ENCODE measurements around the gene POP5. TPM values are rescaled to one million over a fixed set of nuclear protein-coding genes. Genes with fewer than 3 reads are reported as not detected.

Gene POP5
- total RNA-seq, result 10 to 100 TPM; 35.4 to 43.8 (median 42.4) TPM

- intact Hi-C loops (cut with DNase I; ENCODE audit: low total_unique reads), result no loop called here
- peak within 1 kb of the TSS; percentile 62 to 71 for H3K27ac ChIP-seq
- no peaks in the 10 kb centered on the region for H3K9me3 ChIP-seq
- H3K36me3 ChIP-seq, result peaks cover 4% of the 10 kb centered on the region
- H3K4me3 ChIP-seq, result peak within 1 kb of the TSS; percentile 71 to 92 (median 81)
- TF ChIP-seq POLR2AphosphoS5 (IDR thresholded peaks at IDR 0.05) (peak; percentile 53 to 86 (median 81)), POLR2A (IDR thresholded peaks at IDR 0.05) (no peak)
- H3K4me1 ChIP-seq, result peaks cover 0 to 5% of the 10 kb centered on the region in 2 donors
- peak; percentile 94 to 97 for DNase-seq (ENCODE audit: low spot score in 2 of 2)
- H3K27me3 ChIP-seq, result no peaks in the 10 kb centered on the region
These were observed at the start of gene POP5 for GRCh38 chr12:120580787-120581723. POP5 (minus strand) TSS chr12:120581402; CDS start chr12:120581362, 40 bp downstream.

GRCh38 chr12:120630104-120630892 lies 49.1 kb upstream of the POP5 start:
- no peaks in the 10 kb centered on the region for H3K4me1 ChIP-seq
- intact Hi-C loops (cut with DNase I; ENCODE audit: low total_unique reads), result no loop called here
- TF ChIP-seq CTCF (IDR thresholded peaks at IDR 0.05) (no peak), POLR2AphosphoS5 (IDR thresholded peaks at IDR 0.05) (no peak), POLR2A (IDR thresholded peaks at IDR 0.05) (no peak)
- H3K27me3 ChIP-seq, result no peaks in the 10 kb centered on the region
- no peaks in the 10 kb centered on the region for H3K36me3 ChIP-seq
- H3K27ac ChIP-seq, result no peak overlapping the region
- no peaks in the 10 kb centered on the region for H3K9me3 ChIP-seq
- no peak for DNase-seq (ENCODE audit: low spot score in 2 of 2)
- H3K4me3 ChIP-seq, result no peak overlapping the region

GRCh38 chr12:120628919-120629318 lies 47.7 kb upstream of the POP5 start:
- no peak for DNase-seq (ENCODE audit: low spot score in 2 of 2)
- Histone ChIP-seq H3K4me3 (no peak overlapping the region), H3K9me3 (no peaks in the 10 kb centered on the region), H3K27ac (no peak overlapping the region), H3K27me3 (no peaks in the 10 kb centered on the region), H3K4me1 (no peaks in the 10 kb centered on the region), H3K36me3 (no peaks in the 10 kb centered on the region)
- intact Hi-C loops (cut with DNase I; ENCODE audit: low total_unique reads), result no loop called here
- TF ChIP-seq CTCF (IDR thresholded peaks at IDR 0.05), result no peak
- no peak for TF ChIP-seq POLR2A (IDR thresholded peaks at IDR 0.05)
- no peak for TF ChIP-seq POLR2AphosphoS5 (IDR thresholded peaks at IDR 0.05)

GRCh38 chr12:120625557-120626419 lies 44.6 kb upstream of the POP5 start:
- Histone ChIP-seq H3K4me1 (no peaks in the 10 kb centered on the region), H3K9me3 (no peaks in the 10 kb centered on the region), H3K4me3 (no peak overlapping the region), H3K27ac (no peak overlapping the region), H3K27me3 (no peaks in the 10 kb centered on the region), H3K36me3 (no peaks in the 10 kb centered on the region)
- no peak for TF ChIP-seq POLR2A (IDR thresholded peaks at IDR 0.05)
- TF ChIP-seq CTCF (IDR thresholded peaks at IDR 0.05), result no peak
- TF ChIP-seq POLR2AphosphoS5 (IDR thresholded peaks at IDR 0.05), result no peak
- DNase-seq (ENCODE audit: low spot score in 2 of 2), result no peak
- intact Hi-C loops (cut with DNase I; ENCODE audit: low total_unique reads), result no loop called here

- no peak overlapping the region for H3K27ac ChIP-seq
- no peaks in the 10 kb centered on the region for H3K36me3 ChIP-seq
- no peak for TF ChIP-seq POLR2A (IDR thresholded peaks at IDR 0.05)
- no peak for TF ChIP-seq CTCF (IDR thresholded peaks at IDR 0.05)
- TF ChIP-seq POLR2AphosphoS5 (IDR thresholded peaks at IDR 0.05), result no peak
- H3K27me3 ChIP-seq, result peaks cover 0 to 4% of the 10 kb centered on the region in 2 donors
- H3K4me1 ChIP-seq, result no peaks in the 10 kb centered on the region
- intact Hi-C loops (cut with DNase I; ENCODE audit: low total_unique reads), result no loop called here
- no peaks in the 10 kb centered on the region for H3K9me3 ChIP-seq
- H3K4me3 ChIP-seq, result no peak overlapping the region
- no peak for DNase-seq (ENCODE audit: low spot score in 2 of 2)
These were observed 39.4 kb upstream of the POP5 start for GRCh38 chr12:120620624-120621023.
